ENCODE measurements around the gene TAMALIN.

TAMALIN gene

DNA sequence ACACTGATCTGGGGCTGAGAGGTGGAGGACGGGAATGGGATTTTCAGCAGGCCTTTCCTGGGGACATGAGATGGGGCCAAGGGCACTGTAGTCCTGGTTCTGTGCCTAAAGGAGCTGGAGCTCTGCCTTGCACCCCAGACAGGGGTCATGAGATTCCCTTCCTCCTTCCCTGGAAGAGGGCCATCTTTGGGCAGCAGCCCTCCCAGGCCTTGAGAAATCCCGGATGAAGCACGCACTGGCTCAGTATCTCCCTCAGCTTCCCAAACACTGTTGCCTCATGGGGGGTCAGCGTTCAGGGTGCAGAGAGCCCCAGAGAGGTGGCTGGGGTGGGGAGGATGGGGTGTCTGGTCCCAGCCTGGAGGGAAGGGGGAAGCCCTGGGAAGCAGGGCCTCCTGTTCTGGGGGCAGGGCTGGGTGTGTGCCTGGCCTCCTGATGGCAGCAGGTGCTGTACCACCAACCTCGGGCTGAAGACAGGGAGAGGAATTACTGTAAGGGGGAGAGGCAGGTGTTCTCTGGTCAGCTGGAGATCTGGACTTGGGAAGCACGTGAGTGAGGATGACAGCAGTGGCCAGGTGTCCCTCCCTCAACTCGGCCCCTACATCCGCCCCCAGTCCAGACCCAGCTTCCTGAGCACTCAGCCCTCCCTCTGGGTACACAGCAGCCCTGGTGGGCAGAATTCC is 36.1 kb downstream of the TAMALIN start:
- no peak overlapping the region for H3K27ac ChIP-seq (ENCODE audit: low read depth, low read length)
- peaks cover 18 to 79% (median 50%) of the 10 kb centered on the region in 5 donors for H3K4me1 ChIP-seq (ENCODE audit: control insufficient read depth in 5 of 5, insufficient read depth in 5 of 5, low read length in 5 of 5)
- peaks cover 0 to 3% (median 0%) of the 10 kb centered on the region in 5 donors for H3K36me3 ChIP-seq (ENCODE audit: control insufficient read depth in 5 of 5, insufficient read depth in 5 of 5, low read length in 5 of 5)
- peaks cover 0 to 9% (median 0%) of the 10 kb centered on the region in 5 donors for H3K27me3 ChIP-seq (ENCODE audit: control insufficient read depth in 5 of 5, insufficient read depth in 4 of 5, low read length in 5 of 5)
- no peak overlapping the region for H3K4me3 ChIP-seq (ENCODE audit: low read depth in 1 of 5, low read length in 5 of 5)
- no peak overlapping the region for H3K9ac ChIP-seq (ENCODE audit: low read length in 5 of 5)
- H3K9me3 ChIP-seq (ENCODE audit: control insufficient read depth in 5 of 5, low read length in 5 of 5) = peaks cover 0 to 2% (median 0%) of the 10 kb centered on the region in 5 donors

DNA sequence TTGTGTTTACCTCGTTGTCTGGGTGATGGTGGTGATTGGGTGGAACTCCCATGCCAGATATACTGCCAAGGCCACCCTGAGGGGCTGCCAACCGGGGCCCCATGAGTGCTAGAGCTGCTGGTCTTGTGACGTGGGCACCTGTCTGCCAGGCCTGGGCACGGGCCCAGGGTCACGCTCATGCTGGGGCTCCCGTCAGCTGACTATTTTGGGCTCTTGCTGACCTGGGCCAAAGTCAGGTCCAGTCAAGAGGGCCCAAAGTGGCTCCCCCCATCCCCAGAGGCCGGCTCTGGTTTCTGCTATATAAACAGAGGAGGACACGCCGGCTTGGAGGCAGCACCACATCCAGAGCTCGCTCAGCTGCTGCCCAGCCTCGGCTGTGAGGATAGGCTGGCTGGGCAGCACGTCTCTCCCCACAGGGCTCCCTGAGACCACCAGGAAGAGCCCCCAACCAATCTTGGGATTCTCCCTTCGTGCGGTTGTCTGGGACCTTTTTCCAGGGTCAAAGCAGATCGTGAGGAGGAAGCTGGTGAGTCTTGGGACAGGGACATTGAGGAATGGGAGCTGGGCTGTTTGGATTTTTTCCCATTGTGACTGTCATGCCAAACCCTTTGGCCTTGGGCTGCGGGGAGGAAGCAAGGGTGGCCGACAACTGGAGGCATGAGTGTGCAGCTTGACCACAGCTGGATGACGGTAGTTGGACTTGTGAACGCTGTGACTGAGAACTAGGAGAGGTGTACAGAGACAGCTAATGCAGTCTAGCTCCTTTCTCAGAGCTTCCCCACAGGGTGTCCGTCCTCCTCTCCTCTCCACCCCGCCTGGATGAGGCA is 36.9 kb downstream of the TAMALIN start:
- Histone ChIP-seq H3K27ac (ENCODE audit: low read depth, low read length) (peak overlapping the region; percentile 86), H3K36me3 (ENCODE audit: control insufficient read depth in 5 of 5, insufficient read depth in 5 of 5, low read length in 5 of 5) (peaks cover 0 to 3% (median 0%) of the 10 kb centered on the region in 5 donors), H3K27me3 (ENCODE audit: control insufficient read depth in 5 of 5, insufficient read depth in 4 of 5, low read length in 5 of 5) (peaks cover 0 to 9% (median 0%) of the 10 kb centered on the region in 5 donors), H3K4me3 (ENCODE audit: low read depth in 1 of 5, low read length in 5 of 5) (peak overlapping the region in 3 of 5 donors; percentile 3 to 30 (median 7)), H3K9ac (ENCODE audit: low read length in 5 of 5) (peak overlapping the region in 4 of 5 donors; percentile 8 to 59 (median 21)), H3K4me1 (ENCODE audit: control insufficient read depth in 5 of 5, insufficient read depth in 5 of 5, low read length in 5 of 5) (peaks cover 18 to 74% (median 45%) of the 10 kb centered on the region in 5 donors), H3K9me3 (ENCODE audit: control insufficient read depth in 5 of 5, low read length in 5 of 5) (peaks cover 0 to 2% (median 0%) of the 10 kb centered on the region in 5 donors)

DNA sequence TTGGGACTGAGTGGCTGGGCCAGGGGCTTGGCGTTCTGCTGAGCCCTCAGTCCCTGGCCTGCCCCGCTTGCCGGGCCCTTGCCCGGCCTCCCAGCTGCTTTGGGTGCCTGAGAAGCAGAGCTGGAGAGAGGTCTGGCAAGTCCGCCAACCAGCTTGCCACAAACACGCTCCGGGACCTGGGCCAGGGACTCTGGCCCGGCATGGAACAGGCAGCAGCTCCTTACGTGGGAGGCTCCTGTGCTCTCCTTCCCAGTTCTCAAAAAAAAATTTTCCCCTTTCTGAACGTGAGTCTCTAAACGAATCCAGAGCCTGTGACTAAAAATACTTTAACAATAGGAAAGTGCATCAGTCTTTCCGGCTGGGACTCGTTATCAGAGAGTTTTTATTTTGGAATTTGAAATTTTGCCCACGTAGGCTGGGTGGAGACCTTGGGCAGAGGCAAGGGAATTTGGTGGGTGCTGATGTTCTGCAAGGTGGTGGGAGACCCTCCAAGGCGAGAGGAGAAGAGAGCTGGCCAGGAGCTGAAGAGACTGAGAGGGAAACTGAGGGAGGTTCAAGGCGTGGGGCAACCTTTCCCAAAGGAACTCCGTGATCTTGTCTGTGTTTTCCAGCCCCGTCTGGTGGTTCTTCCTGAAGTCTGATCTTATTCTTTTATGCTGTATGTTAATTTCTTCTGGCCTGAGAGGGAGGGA is 37.7 kb downstream of the TAMALIN start:
- H3K4me3 ChIP-seq (ENCODE audit: low read depth in 1 of 5, low read length in 5 of 5) = peak overlapping the region in 3 of 5 donors; percentile 3 to 30 (median 7)
- H3K27me3 ChIP-seq (ENCODE audit: control insufficient read depth in 5 of 5, insufficient read depth in 4 of 5, low read length in 5 of 5) = peaks cover 0 to 9% (median 0%) of the 10 kb centered on the region in 5 donors
- peaks cover 18 to 66% (median 42%) of the 10 kb centered on the region in 5 donors for H3K4me1 ChIP-seq (ENCODE audit: control insufficient read depth in 5 of 5, insufficient read depth in 5 of 5, low read length in 5 of 5)
- peak overlapping the region in 4 of 5 donors; percentile 6 to 59 (median 44) for H3K9ac ChIP-seq (ENCODE audit: low read length in 5 of 5)
- H3K27ac ChIP-seq (ENCODE audit: low read depth, low read length) = peak overlapping the region; percentile 86
- peaks cover 0 to 3% (median 0%) of the 10 kb centered on the region in 5 donors for H3K36me3 ChIP-seq (ENCODE audit: control insufficient read depth in 5 of 5, insufficient read depth in 5 of 5, low read length in 5 of 5)
- H3K9me3 ChIP-seq (ENCODE audit: control insufficient read depth in 5 of 5, low read length in 5 of 5) = peaks cover 0 to 2% (median 0%) of the 10 kb centered on the region in 5 donors

DNA sequence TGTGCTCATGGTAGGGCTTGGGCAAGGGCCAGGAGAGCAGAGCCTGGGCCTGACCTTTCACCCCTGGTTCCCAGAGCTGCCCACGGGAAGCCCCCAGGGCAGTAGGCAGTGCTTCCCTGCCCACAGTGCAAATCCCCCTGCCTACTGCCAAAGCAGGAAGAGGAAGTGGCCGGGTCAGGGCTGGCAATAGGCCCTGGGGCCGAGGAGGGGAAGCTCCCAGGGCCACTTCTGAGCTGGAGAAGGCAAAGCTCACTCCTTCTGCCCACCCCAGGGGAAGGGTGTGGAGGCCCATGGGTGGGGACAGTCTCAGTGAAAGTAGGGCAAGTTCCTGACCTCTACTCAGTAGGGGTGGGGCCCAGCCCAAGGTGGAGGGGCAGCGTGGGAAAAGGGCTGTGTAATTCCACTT is 39.1 kb downstream of the TAMALIN start:
- Histone ChIP-seq H3K27me3 (ENCODE audit: control insufficient read depth in 5 of 5, insufficient read depth in 4 of 5, low read length in 5 of 5) (peaks cover 0 to 9% (median 0%) of the 10 kb centered on the region in 5 donors), H3K27ac (ENCODE audit: low read depth, low read length) (peak overlapping the region; percentile 86), H3K4me1 (ENCODE audit: control insufficient read depth in 5 of 5, insufficient read depth in 5 of 5, low read length in 5 of 5) (peaks cover 23 to 75% (median 53%) of the 10 kb centered on the region in 5 donors), H3K9ac (ENCODE audit: low read length in 5 of 5) (peak overlapping the region in 3 of 5 donors; percentile 33 to 93 (median 53)), H3K4me3 (ENCODE audit: low read depth in 1 of 5, low read length in 5 of 5) (peak overlapping the region in 2 of 5 donors; percentile 1 to 22), H3K9me3 (ENCODE audit: control insufficient read depth in 5 of 5, low read length in 5 of 5) (peaks cover 0 to 2% (median 0%) of the 10 kb centered on the region in 5 donors), H3K36me3 (ENCODE audit: control insufficient read depth in 5 of 5, insufficient read depth in 5 of 5, low read length in 5 of 5) (peaks cover 0 to 3% (median 0%) of the 10 kb centered on the region in 5 donors)

DNA sequence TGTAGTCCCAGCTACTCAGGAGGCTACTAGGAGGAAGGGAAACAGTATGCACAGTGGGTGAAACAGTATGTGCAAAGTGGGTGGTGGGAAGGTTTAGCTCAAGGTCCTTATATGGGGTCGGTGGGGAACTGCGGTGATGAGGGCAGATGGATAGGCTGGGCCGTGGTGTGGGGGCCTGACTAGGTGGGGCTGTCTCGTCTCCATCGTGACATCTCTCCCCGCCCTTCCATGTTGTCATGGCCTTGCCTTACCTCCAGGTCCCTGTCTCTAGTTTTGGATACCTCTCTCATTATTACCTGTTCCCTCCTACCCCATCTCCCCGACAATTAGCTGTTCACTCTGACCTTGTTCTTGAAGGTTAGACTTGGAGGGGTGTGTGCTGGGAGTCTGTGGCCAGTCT is 40.1 kb downstream of the TAMALIN start:
- no peak overlapping the region for H3K4me3 ChIP-seq (ENCODE audit: low read depth in 1 of 5, low read length in 5 of 5)
- H3K27me3 ChIP-seq (ENCODE audit: control insufficient read depth in 5 of 5, insufficient read depth in 4 of 5, low read length in 5 of 5) = peaks cover 0 to 9% (median 0%) of the 10 kb centered on the region in 5 donors
- H3K4me1 ChIP-seq (ENCODE audit: control insufficient read depth in 5 of 5, insufficient read depth in 5 of 5, low read length in 5 of 5) = peaks cover 23 to 78% (median 60%) of the 10 kb centered on the region in 5 donors
- H3K36me3 ChIP-seq (ENCODE audit: control insufficient read depth in 5 of 5, insufficient read depth in 5 of 5, low read length in 5 of 5) = peaks cover 0 to 3% (median 0%) of the 10 kb centered on the region in 5 donors
- no peak overlapping the region for H3K27ac ChIP-seq (ENCODE audit: low read depth, low read length)
- H3K9ac ChIP-seq (ENCODE audit: low read length in 5 of 5) = no peak overlapping the region
- peaks cover 0 to 2% (median 0%) of the 10 kb centered on the region in 5 donors for H3K9me3 ChIP-seq (ENCODE audit: control insufficient read depth in 5 of 5, low read length in 5 of 5)

DNA sequence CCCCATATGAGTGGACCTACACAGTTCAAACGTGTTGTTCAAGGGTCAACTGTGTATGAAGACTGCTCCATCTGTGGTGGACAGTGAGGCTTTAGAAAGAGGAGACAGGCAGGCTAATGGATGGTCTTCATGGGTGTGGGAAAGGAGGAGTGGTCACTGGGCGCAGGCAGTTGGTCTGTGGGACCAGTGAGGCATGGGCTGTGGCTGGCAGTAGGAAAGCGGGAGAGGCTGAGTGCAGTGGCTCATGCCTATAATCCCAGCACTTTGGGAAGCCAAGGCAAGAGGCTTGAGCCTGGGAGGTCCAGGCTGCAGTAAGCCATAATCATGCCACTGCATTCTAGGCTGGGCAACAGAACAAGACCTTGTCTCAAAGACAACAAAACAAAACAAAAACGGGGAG is 42.5 kb downstream of the TAMALIN start:
- Histone ChIP-seq H3K4me1 (ENCODE audit: control insufficient read depth in 5 of 5, insufficient read depth in 5 of 5, low read length in 5 of 5) (peaks cover 18 to 75% (median 49%) of the 10 kb centered on the region in 5 donors), H3K9ac (ENCODE audit: low read length in 5 of 5) (no peak overlapping the region), H3K9me3 (ENCODE audit: control insufficient read depth in 5 of 5, low read length in 5 of 5) (peaks cover 0 to 2% (median 0%) of the 10 kb centered on the region in 5 donors), H3K27ac (ENCODE audit: low read depth, low read length) (no peak overlapping the region), H3K36me3 (ENCODE audit: control insufficient read depth in 5 of 5, insufficient read depth in 5 of 5, low read length in 5 of 5) (peaks cover 0 to 15% (median 6%) of the 10 kb centered on the region in 5 donors), H3K4me3 (ENCODE audit: low read depth in 1 of 5, low read length in 5 of 5) (no peak overlapping the region), H3K27me3 (ENCODE audit: control insufficient read depth in 5 of 5, insufficient read depth in 4 of 5, low read length in 5 of 5) (peaks cover 0 to 9% (median 0%) of the 10 kb centered on the region in 5 donors)

DNA sequence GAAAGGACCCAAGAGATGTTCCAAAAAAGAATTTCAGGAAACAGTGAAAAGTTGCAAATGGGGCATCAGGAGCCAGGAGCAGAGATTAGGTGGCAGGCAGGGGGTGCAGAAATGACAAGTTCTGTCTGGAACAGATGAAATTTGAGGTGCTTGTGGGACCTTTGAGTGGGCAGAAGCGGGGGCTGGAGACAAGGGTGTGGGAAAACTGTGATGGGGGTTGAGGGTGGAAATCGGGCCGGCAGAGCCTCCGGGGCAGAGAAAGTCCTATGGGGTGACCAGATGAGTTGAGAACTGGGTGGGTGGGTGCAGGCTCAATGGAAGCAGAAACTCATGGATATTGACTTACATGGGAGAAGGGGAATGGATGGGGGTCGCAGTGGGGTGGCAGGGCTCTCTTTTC is 42.9 kb downstream of the TAMALIN start:
- H3K27me3 ChIP-seq (ENCODE audit: control insufficient read depth in 5 of 5, insufficient read depth in 4 of 5, low read length in 5 of 5) = peaks cover 0 to 9% (median 0%) of the 10 kb centered on the region in 5 donors
- H3K9ac ChIP-seq (ENCODE audit: low read length in 5 of 5) = no peak overlapping the region
- peak overlapping the region in 1 of 5 donors; percentile 64 for H3K4me3 ChIP-seq (ENCODE audit: low read depth in 1 of 5, low read length in 5 of 5)
- no peak overlapping the region for H3K27ac ChIP-seq (ENCODE audit: low read depth, low read length)
- H3K4me1 ChIP-seq (ENCODE audit: control insufficient read depth in 5 of 5, insufficient read depth in 5 of 5, low read length in 5 of 5) = peaks cover 14 to 71% (median 45%) of the 10 kb centered on the region in 5 donors
- H3K9me3 ChIP-seq (ENCODE audit: control insufficient read depth in 5 of 5, low read length in 5 of 5) = peaks cover 0 to 2% (median 0%) of the 10 kb centered on the region in 5 donors
- H3K36me3 ChIP-seq (ENCODE audit: control insufficient read depth in 5 of 5, insufficient read depth in 5 of 5, low read length in 5 of 5) = peaks cover 0 to 19% (median 10%) of the 10 kb centered on the region in 5 donors

DNA sequence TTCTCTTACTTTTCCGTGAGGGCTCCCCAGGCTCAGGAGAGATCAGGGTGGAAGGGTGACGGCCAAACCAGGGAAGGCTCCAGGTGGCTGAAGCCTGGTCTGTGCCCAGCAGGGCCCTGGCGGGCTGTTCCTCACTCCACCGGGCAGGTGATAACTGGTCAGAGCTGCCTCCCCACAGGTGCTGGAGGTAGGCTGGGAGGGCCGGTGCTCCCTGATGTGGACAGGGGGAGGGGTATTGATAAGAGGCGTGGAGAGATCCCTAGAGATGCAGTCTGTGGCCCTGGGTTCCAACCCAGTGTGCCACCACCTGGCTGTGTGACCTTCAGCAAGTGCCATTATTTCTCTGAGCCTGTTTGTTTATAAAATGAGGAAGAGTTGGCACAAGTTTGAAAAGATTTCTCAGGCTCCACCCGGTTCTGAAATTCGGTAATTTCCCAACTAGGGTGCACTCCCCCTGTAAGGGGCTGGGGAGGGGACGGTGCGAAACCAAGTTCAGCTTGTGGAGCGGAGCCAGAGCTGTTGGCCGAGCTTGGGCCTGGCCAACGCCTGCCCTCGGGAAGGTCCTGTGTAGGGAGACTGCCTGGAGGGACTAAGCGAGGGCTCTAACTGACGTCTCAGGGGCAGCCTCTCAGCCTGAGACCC is 43.5 kb downstream of the TAMALIN start:
- Histone ChIP-seq H3K9ac (ENCODE audit: low read length in 5 of 5) (peak overlapping the region; percentile 5 to 86 (median 78)), H3K36me3 (ENCODE audit: control insufficient read depth in 5 of 5, insufficient read depth in 5 of 5, low read length in 5 of 5) (peaks cover 0 to 25% (median 15%) of the 10 kb centered on the region in 5 donors), H3K27ac (ENCODE audit: low read depth, low read length) (peak overlapping the region; percentile 67), H3K27me3 (ENCODE audit: control insufficient read depth in 5 of 5, insufficient read depth in 4 of 5, low read length in 5 of 5) (peaks cover 0 to 9% (median 0%) of the 10 kb centered on the region in 5 donors), H3K4me3 (ENCODE audit: low read depth in 1 of 5, low read length in 5 of 5) (peak overlapping the region; percentile 19 to 78 (median 67)), H3K4me1 (ENCODE audit: control insufficient read depth in 5 of 5, insufficient read depth in 5 of 5, low read length in 5 of 5) (peaks cover 13 to 66% (median 40%) of the 10 kb centered on the region in 5 donors), H3K9me3 (ENCODE audit: control insufficient read depth in 5 of 5, low read length in 5 of 5) (peaks cover 0 to 2% (median 0%) of the 10 kb centered on the region in 5 donors)
